ENCODE measurements around the gene BUB1B.

DNA sequence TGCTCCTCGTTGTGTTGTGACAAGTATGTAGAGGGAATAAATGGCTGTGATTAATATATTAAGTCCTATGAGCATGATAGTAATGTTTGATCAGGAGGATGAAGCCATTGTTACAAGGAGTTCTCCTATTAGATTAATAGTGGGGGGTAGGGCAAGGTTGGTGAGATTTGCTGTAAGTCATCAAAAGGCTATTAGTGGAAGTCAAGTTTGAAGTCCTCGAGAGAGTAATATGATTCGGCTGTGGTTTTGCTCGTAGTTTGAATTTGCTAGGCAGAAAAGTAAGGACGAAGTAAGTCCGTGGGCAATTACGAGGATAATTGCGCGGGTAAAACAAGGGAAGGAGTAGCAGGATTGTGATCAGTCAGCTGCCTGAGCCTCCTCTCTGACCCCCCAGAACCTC lies 26.0 kb upstream of the BUB1B start:
- TF ChIP-seq POLR2A (IDR thresholded peaks at IDR 0.05; ENCODE audit: low read depth, low read length) (no peak), TAF1 (IDR thresholded peaks at IDR 0.05; ENCODE audit: low read depth, low read length) (no peak), POLR2AphosphoS5 (IDR thresholded peaks at IDR 0.05; ENCODE audit: low read depth, low read length) (no peak)

All from GM12891 (cell line).